Keratinocyte (primary cell): ENCODE data around the gene EN2.

Experiments used
- EZH2 ChIP-seq: IDR thresholded peaks from one replicate; pipeline ENCODE4 v1.6.1; 2012; ENCODE audit warnings: inconsistent platforms, mild to moderate bottlenecking, low read length, moderate library complexity
- TF ChIP-seq, protein P1 (sequence below), 3 experiments: IDR thresholded peaks in 1 of 3; conservative IDR thresholded peaks in 1 of 3; optimal IDR thresholded peaks in 1 of 3; 2 replicates in 2 of 3; 3 replicates in 1 of 3; pipeline versions ENCODE3 to v1.5.1; 2011; ENCODE audit warnings: low read length in 3 of 3, mild to moderate bottlenecking in 3 of 3, moderate library complexity in 2 of 3, control low read depth in 1 of 3, inconsistent platforms in 1 of 3; ENCODE audit not compliant: insufficient read depth in 2 of 3; ENCODE audit errors: extremely low read depth in 1 of 3

DNA sequence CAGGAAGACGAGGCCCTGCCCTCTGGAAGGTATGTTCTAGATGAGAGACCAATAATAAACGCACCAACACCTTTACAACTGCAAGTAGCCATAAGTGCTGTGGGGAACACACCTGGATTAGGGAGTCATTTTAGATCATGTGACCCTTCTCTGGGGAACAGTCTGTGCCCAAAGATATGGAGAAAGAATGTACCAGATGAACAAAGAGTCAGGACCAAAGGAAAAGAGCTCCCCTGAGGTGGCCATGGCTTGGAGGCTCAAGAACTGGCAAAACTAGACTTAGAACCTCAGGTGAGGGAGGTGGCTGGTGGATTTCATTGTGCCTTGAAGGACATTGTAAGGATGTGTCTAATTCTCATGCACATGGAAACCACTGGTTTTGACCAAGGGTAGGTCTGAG lies 10.3 kb upstream of the EN2 start:
- TF ChIP-seq, protein P1, sequence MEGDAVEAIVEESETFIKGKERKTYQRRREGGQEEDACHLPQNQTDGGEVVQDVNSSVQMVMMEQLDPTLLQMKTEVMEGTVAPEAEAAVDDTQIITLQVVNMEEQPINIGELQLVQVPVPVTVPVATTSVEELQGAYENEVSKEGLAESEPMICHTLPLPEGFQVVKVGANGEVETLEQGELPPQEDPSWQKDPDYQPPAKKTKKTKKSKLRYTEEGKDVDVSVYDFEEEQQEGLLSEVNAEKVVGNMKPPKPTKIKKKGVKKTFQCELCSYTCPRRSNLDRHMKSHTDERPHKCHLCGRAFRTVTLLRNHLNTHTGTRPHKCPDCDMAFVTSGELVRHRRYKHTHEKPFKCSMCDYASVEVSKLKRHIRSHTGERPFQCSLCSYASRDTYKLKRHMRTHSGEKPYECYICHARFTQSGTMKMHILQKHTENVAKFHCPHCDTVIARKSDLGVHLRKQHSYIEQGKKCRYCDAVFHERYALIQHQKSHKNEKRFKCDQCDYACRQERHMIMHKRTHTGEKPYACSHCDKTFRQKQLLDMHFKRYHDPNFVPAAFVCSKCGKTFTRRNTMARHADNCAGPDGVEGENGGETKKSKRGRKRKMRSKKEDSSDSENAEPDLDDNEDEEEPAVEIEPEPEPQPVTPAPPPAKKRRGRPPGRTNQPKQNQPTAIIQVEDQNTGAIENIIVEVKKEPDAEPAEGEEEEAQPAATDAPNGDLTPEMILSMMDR (optimal IDR thresholded peaks at IDR 0.05 in 1 of 3, IDR thresholded peaks at IDR 0.05 in 1 of 3, conservative IDR thresholded peaks at IDR 0.05 in 1 of 3; ENCODE audit: extremely low read depth in 1 of 3, insufficient read depth in 2 of 3, low read length in 3 of 3), result no peak
- no peak for TF ChIP-seq EZH2
